Gastrocnemius medialis (tissue), 4 donors: ENCODE measurements around the gene SYT13. TPM values are rescaled to one million over a fixed set of nuclear protein-coding genes. Genes with fewer than 3 reads are reported as not detected.

Source experiments
- ATAC-seq, 2 donors: fragments of 150-250 bp; one replicate each; pipeline ENCODE4 v1.9.1; 2016
- DNase-seq, 2 donors: peaks; one replicate each; pipeline ENCODE4 v3.0.0-alpha.2; 2019
- H3K27ac ChIP-seq, 4 donors: fragments of 200-600 bp; sonication (generic); 1 replicate in 1 of 4; 2 replicates in 3 of 4; pipeline ENCODE4 v1.5.1; 2016 to 2018; ENCODE audit warnings: mild to moderate bottlenecking in 2 of 4, moderate library complexity in 1 of 4
- H3K27me3 ChIP-seq, 3 donors: fragments of 200-600 bp; sonication (generic) in 2 of 3; 1 replicate in 1 of 3; 2 replicates in 2 of 3; pipeline versions ENCODE4 v1.5.1 to v1.6.0; 2016 to 2019; ENCODE audit warnings: mild to moderate bottlenecking in 1 of 3, moderate library complexity in 1 of 3
- H3K36me3 ChIP-seq, 2 donors: fragments of 200-600 bp; sonication (generic) in 1 of 2; one replicate each; pipeline ENCODE4 v1.5.1; 2017 to 2018
- H3K4me1 ChIP-seq, 2 donors: fragments of 200-600 bp; sonication (generic) in 1 of 2; one replicate each; pipeline ENCODE4 v1.5.1; 2016 to 2017; ENCODE audit warnings: mild to moderate bottlenecking in 2 of 2
- H3K4me3 ChIP-seq, 4 donors: fragments of 200-600 bp; sonication (generic) in 3 of 4; 1 replicate in 1 of 4; 2 replicates in 3 of 4; pipeline ENCODE4 v1.5.1; 2016 to 2019; ENCODE audit warnings: mild to moderate bottlenecking in 2 of 4
- H3K9me3 ChIP-seq, 3 donors: fragments of 200-600 bp; sonication (generic) in 2 of 3; 1 replicate in 1 of 3; 2 replicates in 2 of 3; pipeline ENCODE4 v1.5.1; 2016 to 2019
- POLR2A ChIP-seq, 2 donors: fragments of 450-650 bp; IDR thresholded peaks; one replicate each; pipeline ENCODE4 v1.6.1; 2017; ENCODE audit warnings: antibody characterized with exemption in 2 of 2, mild to moderate bottlenecking in 2 of 2, moderate library complexity in 2 of 2
- in situ Hi-C, 4 donors: fragments of 200-750 bp; cut with MboI; loops; one replicate each; pipeline versions ENCODE4 v1.15.0 to v1.8.0; 2017; ENCODE audit warnings: low sequenced_read_pairs in 4 of 4
- intact Hi-C: fragments of 100-400 bp; cut with DNase I; formaldehyde crosslinking; loops from one replicate; pipeline ENCODE4 v1.15.1; 2023; ENCODE audit warnings: low total_unique reads
- total RNA-seq, 4 donors: library from RNA; depleted of rRNA; stranded (reverse); fragments of >200 nt; gene quantifications; one replicate each; pipeline versions ENCODE4 v1.1.0 to v1.2.3, GENCODE V29; 2016
- TF ChIP-seq, protein P1 (sequence below), 5 experiments: fragments of 450-650 bp in 3 of 5; fragments of 200-600 bp in 2 of 5; sonication (generic) in 2 of 5; IDR thresholded peaks in 4 of 5; conservative IDR thresholded peaks in 1 of 5; 1 replicate in 4 of 5; 2 replicates in 1 of 5; pipeline ENCODE4 v1.5.1; 2016 to 2019; ENCODE audit warnings: antibody characterized with exemption in 5 of 5, mild to moderate bottlenecking in 3 of 5, moderate library complexity in 3 of 5

SYT13 gene
- total RNA-seq, 4 donors from 2014 or later, result 0.15 TPM; not detected in 3

GRCh38 chr11:45219411-45219810 lies 66.7 kb downstream of the SYT13 start:
- in situ Hi-C loops, result no loop called here
- intact Hi-C loops, result no loop called here
- no peak overlapping the region for H3K4me3 ChIP-seq

DNA sequence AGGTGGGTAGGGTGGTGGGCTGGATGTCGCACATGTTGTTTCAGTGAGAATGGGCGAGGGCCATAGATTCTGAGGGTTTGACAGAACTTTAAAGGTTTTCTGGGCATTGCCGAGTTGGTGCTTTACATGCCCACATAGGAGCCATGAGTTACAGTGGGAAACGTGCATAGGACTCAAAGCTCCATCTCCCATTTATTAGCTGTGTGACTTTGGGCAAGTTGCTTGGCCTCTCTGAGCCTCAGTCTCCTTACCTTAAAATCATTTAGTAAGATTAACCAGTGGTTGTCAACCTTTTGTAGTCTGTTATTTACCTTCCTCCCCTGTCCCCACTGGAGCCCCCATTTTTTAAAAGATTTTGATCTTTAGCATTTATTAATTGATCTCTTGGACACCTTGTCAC lies 67.4 kb downstream of the SYT13 start:
- H3K4me1 ChIP-seq, result peaks cover 7 to 14% of the 10 kb centered on the region in 2 donors
- DNase-seq (no peak), ATAC-seq (no peak)
- intact Hi-C loops (no loop called here), in situ Hi-C loops (no loop called here)
- no peaks in the 10 kb centered on the region for H3K27me3 ChIP-seq
- no peaks in the 10 kb centered on the region for H3K9me3 ChIP-seq
- no peak overlapping the region for H3K4me3 ChIP-seq
- no peak for TF ChIP-seq POLR2A (IDR thresholded peaks at IDR 0.05)
- TF ChIP-seq, protein P1, sequence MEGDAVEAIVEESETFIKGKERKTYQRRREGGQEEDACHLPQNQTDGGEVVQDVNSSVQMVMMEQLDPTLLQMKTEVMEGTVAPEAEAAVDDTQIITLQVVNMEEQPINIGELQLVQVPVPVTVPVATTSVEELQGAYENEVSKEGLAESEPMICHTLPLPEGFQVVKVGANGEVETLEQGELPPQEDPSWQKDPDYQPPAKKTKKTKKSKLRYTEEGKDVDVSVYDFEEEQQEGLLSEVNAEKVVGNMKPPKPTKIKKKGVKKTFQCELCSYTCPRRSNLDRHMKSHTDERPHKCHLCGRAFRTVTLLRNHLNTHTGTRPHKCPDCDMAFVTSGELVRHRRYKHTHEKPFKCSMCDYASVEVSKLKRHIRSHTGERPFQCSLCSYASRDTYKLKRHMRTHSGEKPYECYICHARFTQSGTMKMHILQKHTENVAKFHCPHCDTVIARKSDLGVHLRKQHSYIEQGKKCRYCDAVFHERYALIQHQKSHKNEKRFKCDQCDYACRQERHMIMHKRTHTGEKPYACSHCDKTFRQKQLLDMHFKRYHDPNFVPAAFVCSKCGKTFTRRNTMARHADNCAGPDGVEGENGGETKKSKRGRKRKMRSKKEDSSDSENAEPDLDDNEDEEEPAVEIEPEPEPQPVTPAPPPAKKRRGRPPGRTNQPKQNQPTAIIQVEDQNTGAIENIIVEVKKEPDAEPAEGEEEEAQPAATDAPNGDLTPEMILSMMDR (IDR thresholded peaks at IDR 0.05 in 4 of 5, conservative IDR thresholded peaks at IDR 0.05 in 1 of 5), result no peak
- H3K36me3 ChIP-seq, result no peaks in the 10 kb centered on the region
- no peak overlapping the region for H3K27ac ChIP-seq

More at GRCh38 chr11:45219411-45219810, 66.7 kb downstream of the SYT13 start:
- Histone ChIP-seq H3K27me3 (no peaks in the 10 kb centered on the region), H3K36me3 (no peaks in the 10 kb centered on the region), H3K4me1 (peaks cover under 1 to 7% of the 10 kb centered on the region in 2 donors), H3K27ac (no peak overlapping the region), H3K9me3 (no peaks in the 10 kb centered on the region)
- DNase-seq, result no peak
- ATAC-seq, result no peak
- TF ChIP-seq, protein P1 (IDR thresholded peaks at IDR 0.05 in 4 of 5, conservative IDR thresholded peaks at IDR 0.05 in 1 of 5), result no peak
- TF ChIP-seq POLR2A (IDR thresholded peaks at IDR 0.05), result no peak

DNA sequence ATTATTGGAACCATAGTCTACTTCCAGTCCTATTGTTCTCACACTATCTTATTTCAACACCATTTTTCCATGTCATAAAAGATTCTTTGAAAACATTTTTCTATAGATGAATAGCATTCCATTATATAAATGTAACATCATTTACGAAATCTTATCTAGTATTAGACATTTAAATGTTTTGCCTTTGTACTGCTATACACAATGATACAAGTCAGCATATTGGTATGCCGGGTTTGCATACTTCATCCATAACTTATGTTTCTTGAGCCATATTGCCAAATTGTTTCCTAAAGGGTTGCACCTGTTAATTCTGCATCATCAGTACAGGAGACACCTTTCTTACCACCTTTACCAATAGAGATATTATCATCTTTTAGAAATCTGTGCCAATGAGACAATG lies 68.2 kb downstream of the SYT13 start:
- DNase-seq, result no peak
- Histone ChIP-seq H3K9me3 (no peaks in the 10 kb centered on the region), H3K27me3 (no peaks in the 10 kb centered on the region), H3K4me1 (peaks cover 7 to 21% of the 10 kb centered on the region in 2 donors), H3K4me3 (no peak overlapping the region), H3K27ac (no peak overlapping the region), H3K36me3 (no peaks in the 10 kb centered on the region)
- intact Hi-C loops, result no loop called here
- no peak for TF ChIP-seq POLR2A (IDR thresholded peaks at IDR 0.05)
- TF ChIP-seq, protein P1 (IDR thresholded peaks at IDR 0.05 in 4 of 5, conservative IDR thresholded peaks at IDR 0.05 in 1 of 5), result no peak
- no peak for ATAC-seq
- in situ Hi-C loops, result no loop called here

- intact Hi-C loops (no loop called here), in situ Hi-C loops (no loop called here)
- H3K4me3 ChIP-seq, result no peak overlapping the region
- H3K36me3 ChIP-seq, result no peaks in the 10 kb centered on the region
- H3K9me3 ChIP-seq, result no peaks in the 10 kb centered on the region
- H3K4me1 ChIP-seq, result peaks cover 7 to 23% of the 10 kb centered on the region in 2 donors
- DNase-seq, result no peak
- H3K27me3 ChIP-seq, result no peaks in the 10 kb centered on the region
- TF ChIP-seq, protein P1 (IDR thresholded peaks at IDR 0.05 in 4 of 5, conservative IDR thresholded peaks at IDR 0.05 in 1 of 5), result no peak
- TF ChIP-seq POLR2A (IDR thresholded peaks at IDR 0.05), result no peak
- H3K27ac ChIP-seq, result no peak overlapping the region
- ATAC-seq, result no peak
These were observed 69.2 kb downstream of the SYT13 start for GRCh38 chr11:45216901-45217300.

DNA sequence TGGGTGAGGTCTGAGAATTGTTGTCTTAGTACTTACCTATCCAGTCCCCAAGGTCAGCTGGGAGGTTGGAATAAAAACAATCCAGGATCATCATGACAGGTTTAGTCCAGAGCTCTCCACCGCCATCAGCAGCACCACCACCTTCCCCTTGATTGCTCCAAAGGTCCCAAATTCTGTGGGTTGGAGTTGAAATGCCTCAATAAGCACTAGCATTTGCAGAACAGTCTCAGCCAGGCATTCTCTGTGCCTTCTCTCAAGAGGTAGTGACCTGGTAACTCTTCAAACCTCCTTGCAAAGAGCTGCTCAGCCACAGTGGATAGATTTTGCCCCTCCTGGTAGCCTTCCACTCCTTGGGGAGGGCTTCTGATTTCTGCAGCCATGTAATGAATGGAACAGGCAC lies 70.1 kb downstream of the SYT13 start:
- no peak overlapping the region for H3K4me3 ChIP-seq
- no peaks in the 10 kb centered on the region for H3K36me3 ChIP-seq
- peaks cover 7 to 32% of the 10 kb centered on the region in 2 donors for H3K4me1 ChIP-seq
- in situ Hi-C loops (no loop called here), intact Hi-C loops (no loop called here)
- H3K27ac ChIP-seq, result no peak overlapping the region
- ATAC-seq, result no peak
- no peak for TF ChIP-seq POLR2A (IDR thresholded peaks at IDR 0.05)
- TF ChIP-seq, protein P1 (IDR thresholded peaks at IDR 0.05 in 4 of 5, conservative IDR thresholded peaks at IDR 0.05 in 1 of 5), result no peak
- no peaks in the 10 kb centered on the region for H3K9me3 ChIP-seq
- no peaks in the 10 kb centered on the region for H3K27me3 ChIP-seq
- no peak for DNase-seq
